HT1080 (cell line): Measurements from ENCODE around the gene NXN. TPM values are rescaled to one million over a fixed set of nuclear protein-coding genes. Genes with fewer than 3 reads are reported as not detected.
"Not testable (repeated sequence)": the region's sequence is repeated elsewhere in the genome, so short reads cannot be mapped to it uniquely, and the experiment has no call there.

Source experiments
- DNase-seq: peaks from one replicate; pipeline ENCODE4 v3.0.0-alpha.2; 2015; ENCODE audit warnings: low read depth
- total RNA-seq: library from RNA; depleted of rRNA; stranded (reverse); fragments of >200 nt; shearing (Covaris generic); gene quantifications from 2 replicates; pipeline ENCODE4 v1.2.3, GENCODE V29; 2014

Gene NXN
- total RNA-seq, 1 experiment from 2014 or later = 3.5 TPM

GRCh38 chr17:896454-896853 is 83.1 kb downstream of the NXN start:
- no peak for DNase-seq

GRCh38 chr17:892958-893357 is 86.6 kb downstream of the NXN start:
- DNase-seq = no peak

- DNase-seq = no peak
Observed at GRCh38 chr17:888998-889441, 90.6 kb downstream of the NXN start.

GRCh38 chr17:887551-888209 is 91.9 kb downstream of the NXN start:
- no peak for DNase-seq

- no peak for DNase-seq
Observed at GRCh38 chr17:885971-886571, 93.5 kb downstream of the NXN start.

- DNase-seq = no peak
Observed at GRCh38 chr17:883586-883962, 96.0 kb downstream of the NXN start.

- no peak for DNase-seq
Observed at GRCh38 chr17:882827-883585, 96.6 kb downstream of the NXN start.

- DNase-seq = no peak
Observed at GRCh38 chr17:881778-882177, 97.8 kb downstream of the NXN start.

GRCh38 chr17:880443-881269 is 98.9 kb downstream of the NXN start:
- no peak for DNase-seq

GRCh38 chr17:879546-880442 is 99.8 kb downstream of the NXN start:
- DNase-seq = peak; percentile 61

- no peak for DNase-seq
Observed at GRCh38 chr17:877630-878029, 101.9 kb downstream of the NXN start.

GRCh38 chr17:876272-876671 is 103.3 kb downstream of the NXN start:
- DNase-seq = no peak

- DNase-seq = not testable (repeated sequence)
Observed at GRCh38 chr17:874590-874989, 105.0 kb downstream of the NXN start.

- DNase-seq = no peak
Observed at GRCh38 chr17:872855-873254, 106.7 kb downstream of the NXN start.

GRCh38 chr17:871751-872519 is 107.6 kb downstream of the NXN start:
- no peak for DNase-seq

GRCh38 chr17:869567-870525 is 109.7 kb downstream of the NXN start:
- DNase-seq = peak; percentile 15

- DNase-seq = no peak
Observed at GRCh38 chr17:869086-869485, 110.5 kb downstream of the NXN start.

GRCh38 chr17:867896-868489 is 111.6 kb downstream of the NXN start:
- no peak for DNase-seq
